ENCODE measurements around the gene NPHS2.

The NPHS2 gene

DNA sequence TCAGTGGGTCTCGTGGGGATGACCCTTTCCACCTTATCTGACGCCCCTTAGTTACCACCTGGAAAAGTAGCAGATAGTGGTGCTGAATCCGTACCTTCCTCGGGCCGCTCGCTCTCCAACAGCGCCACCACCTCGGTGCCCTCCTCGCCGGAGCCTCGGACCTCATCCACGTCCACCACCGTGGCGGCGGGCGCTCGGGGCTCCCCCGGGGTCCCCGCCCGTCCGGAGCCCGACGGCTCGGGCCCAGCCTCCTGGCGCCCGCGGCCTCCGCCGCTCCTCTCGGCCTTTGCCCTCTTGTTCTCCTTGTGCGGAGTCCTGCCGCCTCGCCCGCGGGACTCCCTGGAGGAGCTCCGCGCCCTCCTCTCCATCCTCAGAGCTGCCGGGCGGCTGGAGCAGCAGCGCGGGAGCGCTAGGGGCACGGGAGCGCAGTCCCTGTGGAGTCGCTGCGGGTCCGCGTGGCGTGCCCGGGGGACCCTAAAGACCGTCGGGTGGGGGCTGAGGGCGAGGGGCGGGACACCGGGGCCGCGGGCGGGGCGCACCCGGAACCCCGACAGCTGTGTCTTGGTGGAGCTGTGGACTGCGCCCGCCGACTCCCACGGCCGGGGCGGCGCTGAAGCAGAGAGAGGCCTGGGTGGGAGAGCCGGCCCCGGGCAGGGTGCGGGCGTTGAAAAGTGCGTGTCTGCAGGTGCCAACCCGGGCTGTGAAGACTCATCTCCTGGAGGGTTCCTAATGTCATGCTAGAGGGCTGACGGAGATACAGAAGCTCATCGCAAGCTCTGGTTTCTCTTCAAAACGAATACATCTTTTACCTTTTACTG is at the start of gene NPHS2:
TSS of gene NPHS2 (minus strand) at position 452 of the 818 bp plus-strand sequence. CDS start at position 368, 84 bp downstream.
- peak; percentile 60 for DNase-seq (ENCODE audit: low spot score)

DNA sequence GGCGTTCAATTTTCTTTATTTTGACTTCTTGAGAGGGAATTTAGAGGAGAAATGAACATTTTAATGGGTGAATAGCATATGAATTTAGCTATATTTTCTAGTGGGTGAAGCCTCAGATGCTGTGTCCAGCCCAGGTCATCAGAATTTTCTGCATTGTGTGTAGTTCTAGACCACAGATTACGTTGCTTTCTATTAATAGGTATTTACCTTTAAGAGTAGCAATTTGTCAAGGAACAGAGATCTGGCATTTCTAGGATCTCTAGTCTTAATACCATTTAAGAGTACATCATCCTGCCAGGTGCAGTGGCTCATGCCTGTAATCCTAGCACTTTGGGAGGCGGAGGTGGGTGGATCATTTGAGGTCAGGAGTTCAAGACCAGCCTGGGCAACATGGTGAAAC is 36.6 kb upstream of the NPHS2 start:
- DNase-seq (ENCODE audit: low spot score): no peak

DNA sequence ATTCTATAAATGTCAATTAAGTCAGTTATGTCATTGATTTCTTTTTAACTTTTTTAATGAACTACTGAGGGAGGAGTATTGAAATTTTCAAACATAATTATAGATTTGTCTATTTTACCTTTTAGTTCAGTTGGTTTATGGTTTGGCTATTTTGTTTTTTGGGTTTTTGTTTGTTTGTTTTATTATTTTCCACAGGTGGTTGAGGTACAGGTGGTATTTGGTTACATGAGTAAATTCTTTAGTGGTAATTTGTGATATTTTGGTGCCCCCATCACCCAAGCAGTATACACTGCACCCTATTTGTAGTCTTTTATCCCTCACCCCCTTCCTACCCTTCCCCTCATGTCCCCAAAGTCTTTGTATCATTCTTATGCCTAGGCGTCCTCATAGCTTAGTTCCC is 25.3 kb upstream of the NPHS2 start:
- no peak for DNase-seq (ENCODE audit: low spot score)

DNA sequence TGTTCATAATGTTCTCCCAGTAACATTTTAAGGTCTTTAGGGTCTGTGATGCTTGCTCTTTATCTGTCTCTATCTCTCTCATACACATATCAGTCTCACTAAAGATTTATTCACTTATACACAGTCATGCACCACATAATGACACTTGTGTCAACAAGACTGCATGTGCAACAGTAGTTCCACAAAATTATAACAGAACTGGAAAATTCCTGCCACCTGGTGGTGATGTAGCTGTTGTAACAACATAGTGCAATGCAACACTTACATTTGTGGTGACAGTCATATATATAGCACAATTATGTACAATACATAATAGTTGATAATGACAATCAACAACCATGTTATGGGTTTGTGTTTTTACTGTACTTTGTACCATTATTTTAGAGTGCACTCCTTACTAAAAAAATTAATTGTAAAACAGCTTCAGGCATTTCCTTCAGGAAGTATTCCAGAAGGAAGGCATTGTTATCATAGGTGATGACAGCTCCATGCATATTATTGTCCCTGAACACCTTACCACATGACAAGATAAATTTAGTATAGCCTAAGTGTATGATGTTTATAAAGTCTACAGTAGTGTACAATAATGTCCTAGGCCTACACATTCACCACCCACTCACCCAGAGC is 24.0 kb upstream of the NPHS2 start:
- DNase-seq (ENCODE audit: low spot score): no peak

DNA sequence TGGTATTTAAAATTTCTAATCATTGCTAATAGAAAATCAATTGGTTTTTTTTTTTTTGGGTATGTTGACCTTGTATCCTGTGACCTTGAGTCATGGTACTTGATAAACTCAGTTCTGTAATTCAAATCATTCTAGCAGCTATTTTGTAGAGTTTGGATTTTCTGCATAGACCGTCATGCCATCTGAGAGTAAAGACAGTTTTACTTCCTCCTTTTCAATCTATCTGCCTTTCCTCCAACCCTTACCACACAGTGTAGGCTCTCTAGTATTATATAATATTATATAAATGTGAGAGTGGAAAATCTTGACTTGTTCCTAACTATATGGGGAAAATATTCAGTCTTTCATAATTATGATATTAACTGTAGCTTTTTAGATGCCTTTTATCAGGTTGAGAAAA is 22.9 kb upstream of the NPHS2 start:
- no peak for DNase-seq (ENCODE audit: low spot score)

DNA sequence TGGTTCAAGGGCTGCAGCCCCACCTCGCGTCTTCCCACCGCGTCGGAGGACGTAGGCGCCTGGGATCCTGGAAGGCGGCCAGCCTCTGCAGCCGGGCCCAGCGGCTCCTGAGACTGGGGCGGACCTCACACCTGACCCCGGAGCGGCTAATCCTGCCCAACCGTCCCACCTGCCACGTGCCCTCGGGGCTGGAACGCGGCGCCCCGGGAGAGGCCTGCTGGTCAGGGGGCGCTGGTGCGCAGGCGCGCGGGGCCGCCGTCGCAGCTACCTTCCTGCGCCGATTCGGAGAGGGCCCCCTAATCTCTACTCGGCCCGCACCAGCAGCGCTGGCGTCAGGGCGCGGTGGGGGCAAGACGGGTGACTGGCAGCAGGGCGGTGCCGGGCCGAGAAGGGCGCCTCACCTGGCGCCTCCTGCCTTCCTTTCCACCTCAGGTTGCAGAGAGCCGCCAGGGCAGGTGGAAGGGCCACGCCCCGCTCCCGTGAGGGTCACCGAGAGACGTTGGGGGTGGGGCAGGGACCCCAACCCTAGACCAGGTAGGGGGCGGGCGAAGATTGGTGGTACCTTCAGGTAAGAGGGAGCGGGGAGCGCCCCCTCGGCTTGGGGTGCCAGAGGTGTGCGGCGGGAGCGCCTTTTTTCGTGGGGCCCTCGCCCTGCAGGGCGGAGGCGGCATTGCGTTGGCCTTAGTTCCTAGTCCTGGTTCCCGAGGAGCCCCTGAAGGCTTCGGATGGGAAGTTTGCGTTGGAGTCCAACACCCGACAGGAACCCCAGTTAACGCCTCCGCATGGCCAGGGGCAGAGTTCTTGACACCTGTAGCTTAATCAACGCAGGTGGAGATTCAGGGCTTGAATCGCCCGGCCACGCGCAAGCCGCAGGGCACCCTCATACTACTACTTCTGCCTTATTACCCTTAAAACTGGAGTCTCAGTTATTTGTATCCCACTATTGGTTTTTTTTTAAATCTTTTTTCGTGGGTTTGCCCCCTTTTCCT is 16.1 kb upstream of the NPHS2 start, which contains the start of gene TDRD5:
TSS of gene TDRD5 (plus strand) at position 241 of the 989 bp plus-strand sequence. CDS start 784 bp downstream, outside the sequence.
- peak; percentile 77 for DNase-seq (ENCODE audit: low spot score)

DNA sequence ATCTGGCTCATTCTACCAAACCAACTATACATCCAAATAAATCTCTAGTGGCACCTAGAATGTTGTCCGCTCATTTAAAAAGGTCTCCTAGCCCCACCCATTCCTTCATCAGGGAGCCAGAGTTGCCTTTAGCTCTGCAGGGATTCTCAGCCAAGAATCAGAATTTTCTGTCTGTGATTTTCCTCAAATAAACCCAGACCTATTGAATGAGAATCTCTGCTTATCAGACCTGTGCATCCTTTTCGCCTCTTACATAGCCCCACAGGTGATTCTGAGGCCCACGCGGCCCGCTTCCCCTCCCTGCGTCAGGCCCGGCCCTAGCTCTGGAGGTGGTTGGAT is 15.5 kb upstream of the NPHS2 start:
- no peak for DNase-seq (ENCODE audit: low spot score)

DNA sequence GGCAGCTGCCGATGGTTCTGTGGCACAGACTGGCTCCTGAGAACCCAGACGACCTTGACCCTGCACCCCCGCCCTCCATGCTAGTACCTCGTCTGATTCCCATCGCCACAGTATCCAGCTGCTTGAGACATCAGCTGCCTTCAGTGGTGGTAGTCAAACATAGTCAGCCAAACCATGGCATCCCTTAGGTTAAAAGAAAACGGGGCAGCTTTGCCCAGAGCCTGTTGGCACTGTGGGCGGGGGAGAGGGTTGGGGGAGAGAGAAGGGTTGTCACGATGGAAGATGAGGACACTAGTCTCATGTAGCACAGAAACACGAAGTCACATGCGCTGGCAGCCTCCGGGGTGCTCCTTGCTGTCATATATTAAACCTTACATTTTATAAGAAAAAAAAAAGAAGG is 14.9 kb upstream of the NPHS2 start:
- no peak for DNase-seq (ENCODE audit: low spot score)

DNA sequence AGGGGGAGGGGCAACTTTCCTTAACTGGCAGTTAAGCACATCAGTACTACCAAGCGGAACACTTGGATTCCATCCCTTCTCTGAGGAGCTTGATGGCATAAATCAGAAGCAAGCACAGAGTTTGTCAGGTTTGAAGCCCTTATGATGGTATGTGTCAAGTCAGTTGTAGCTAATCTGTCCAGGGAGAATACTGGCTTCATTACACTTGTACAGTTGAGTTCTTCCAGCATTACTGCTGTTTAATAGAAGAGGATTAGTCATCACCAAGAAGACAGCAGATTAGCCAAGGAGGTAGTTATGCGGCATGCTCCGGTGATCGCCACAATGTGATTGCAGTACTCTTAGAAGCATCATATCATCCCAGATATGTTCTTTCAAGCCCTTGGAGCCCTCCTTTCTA is 13.8 kb upstream of the NPHS2 start:
- DNase-seq (ENCODE audit: low spot score): no peak

DNA sequence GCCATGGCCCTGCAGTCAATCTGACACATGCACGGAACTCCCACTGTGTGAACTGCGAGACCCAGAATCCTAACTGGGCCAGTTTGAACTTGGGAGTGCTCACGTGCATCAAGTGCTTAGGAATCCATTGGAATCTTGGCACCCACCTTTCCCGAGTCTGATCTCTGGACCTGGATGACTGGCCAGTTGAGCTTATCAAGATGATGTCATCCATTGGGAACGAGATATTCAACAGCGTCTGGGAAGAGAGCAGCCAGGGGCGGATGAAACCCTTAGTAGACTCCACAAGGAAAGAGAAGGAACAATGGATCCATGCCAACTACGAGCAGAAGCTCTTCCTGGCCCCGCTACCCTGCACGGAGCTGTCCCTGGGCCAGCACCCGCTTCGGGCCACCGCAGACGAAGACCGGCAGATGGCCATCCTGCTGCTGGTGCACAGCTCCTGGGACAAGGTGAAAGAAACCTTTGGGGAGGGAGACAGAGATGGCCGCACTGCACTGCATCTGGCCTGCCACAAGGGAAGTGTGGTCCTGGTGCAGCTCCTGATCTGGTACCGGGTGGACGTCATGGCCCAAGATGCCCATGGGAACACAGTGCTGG is 12.8 kb upstream of the NPHS2 start:
- no peak for DNase-seq (ENCODE audit: low spot score)

DNA sequence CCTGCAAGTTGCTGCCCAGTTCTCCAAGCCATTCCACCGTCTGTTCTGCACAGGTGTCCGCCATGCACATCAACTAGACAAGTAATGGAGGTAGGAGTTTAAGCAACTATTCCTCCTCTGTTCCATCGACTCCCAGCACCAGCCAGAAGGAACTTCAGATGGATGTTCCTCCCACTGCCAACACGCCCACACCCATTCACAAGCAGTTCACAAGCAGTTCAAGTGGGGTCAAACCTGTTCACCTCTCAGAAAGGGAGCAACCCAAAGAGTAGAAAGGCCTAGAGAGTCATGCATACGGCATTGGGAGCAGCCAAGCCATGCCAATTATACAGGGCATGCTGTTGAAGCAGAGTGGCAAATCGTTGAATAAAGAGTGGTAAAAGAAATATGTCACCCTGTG is 11.6 kb upstream of the NPHS2 start:
- DNase-seq (ENCODE audit: low spot score): no peak

DNA sequence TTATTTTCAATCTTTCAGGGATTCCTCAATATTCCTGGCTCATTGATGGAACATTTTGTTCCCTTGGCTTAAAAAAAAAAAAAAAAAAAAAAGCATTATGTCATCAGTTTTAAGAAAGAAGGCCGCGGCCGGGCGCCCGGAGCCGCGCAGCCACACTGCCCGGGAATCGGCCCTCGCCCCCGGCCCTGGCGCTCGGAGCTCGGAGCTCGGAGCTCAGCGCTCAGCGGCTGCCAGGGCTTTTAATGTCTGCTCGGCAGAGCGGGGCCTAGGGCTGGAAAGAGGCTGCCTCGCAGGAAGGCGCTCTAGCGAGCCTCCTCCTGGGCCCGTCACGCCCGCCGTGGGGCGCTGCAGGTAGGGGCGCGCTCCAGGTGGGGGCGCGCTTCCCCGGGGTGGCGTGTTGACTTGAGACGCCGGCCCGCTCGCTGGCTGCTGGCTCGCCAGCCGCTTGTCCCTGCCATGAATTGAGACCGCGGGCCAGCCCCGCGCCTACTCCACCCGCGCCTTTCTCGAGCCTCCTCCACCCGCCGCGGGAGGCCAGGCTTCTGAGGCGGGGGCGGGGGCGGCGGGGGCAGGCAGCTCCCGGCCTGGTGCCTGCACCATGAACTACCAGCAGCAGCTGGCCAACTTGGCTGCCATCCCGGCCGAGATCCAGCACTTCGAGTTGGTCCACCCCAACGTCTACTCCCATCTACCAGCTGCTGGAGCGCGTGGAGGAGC is 10.5 kb upstream of the NPHS2 start:
- no peak for DNase-seq (ENCODE audit: low spot score)

DNA sequence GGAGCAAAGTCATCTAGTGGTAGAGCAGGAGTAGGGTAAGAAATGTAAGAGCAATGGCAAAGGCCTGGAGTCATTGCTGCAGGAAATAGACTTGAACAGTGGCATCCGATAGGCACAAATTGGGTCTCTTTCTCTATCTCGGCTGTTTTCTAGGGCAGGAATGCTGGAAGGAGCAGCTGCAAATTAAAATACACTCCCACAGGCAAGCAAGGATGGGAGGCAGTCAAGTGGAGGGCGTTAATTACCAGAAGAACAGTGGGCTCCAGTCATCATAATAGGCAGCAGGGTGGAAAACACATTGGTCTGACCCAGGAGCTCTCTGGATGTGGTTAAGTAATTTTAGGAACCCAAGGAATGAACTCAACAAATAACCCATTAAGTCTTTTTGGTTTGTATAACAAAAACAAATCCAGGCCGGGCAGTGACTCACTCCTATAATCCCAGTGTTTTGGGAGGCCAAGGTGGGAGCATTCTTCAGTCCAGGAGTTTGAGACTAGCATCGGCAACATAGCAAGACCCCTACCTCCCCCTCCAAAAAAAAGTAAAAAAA is 8.1 kb upstream of the NPHS2 start:
- no peak for DNase-seq (ENCODE audit: low spot score)

DNA sequence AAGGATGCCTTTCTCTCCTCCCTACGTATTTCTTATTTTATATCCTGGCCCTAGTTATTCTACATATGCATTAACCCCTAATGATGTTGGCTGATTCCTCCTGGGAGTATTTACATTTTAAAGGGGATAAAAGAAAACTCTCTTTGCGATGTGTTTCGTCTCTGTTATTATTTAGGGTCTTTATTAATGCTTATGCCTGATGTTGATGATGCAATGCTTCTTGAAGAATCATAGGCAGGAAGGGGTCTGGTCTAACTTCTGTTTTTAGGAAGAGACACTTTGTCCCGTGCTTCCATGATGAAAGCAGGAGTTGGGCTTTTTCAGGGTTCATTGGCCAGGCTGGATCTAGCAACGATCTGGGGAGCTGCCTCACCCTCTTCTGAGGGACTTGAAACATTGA is 761 bp upstream of the NPHS2 start:
- DNase-seq (ENCODE audit: low spot score): no peak

DNA sequence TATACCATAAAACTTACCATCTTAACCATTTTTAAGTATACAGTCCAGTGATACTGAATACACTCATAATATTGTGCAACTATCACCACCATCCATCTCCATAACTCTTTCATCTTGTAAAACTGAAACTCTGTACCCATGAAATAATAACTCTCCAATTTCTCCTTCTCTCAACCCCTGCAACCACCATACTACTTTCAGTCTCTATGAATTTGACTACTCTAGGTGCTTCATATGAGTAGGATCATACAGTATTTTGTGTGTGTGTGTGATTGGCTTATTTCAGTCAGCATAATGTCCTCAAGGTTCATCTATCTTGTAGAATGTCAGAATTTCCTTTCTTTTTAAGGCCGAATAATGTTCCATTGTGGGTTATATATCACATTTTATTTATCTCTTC is 17.7 kb downstream of the NPHS2 start:
- no peak for DNase-seq (ENCODE audit: low spot score)

DNA sequence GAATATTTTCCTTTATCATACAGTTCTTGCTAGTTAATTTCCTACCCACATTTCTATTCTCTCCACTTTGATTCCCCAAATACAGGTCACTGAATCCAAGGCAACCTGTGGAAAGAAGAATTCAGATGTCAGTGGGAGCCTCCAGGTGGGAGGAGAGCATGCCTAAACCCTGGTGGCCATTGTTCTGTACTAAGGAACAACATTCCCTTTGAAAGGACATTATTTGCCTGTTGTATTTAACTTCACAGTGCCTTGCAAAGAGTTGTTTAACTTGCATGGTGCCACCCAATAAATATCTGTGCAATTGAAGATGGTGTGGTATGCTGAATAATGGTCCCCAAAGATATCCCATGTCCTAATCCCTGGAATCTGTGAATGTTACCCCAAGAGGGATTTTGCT is 21.3 kb downstream of the NPHS2 start:
- no peak for DNase-seq (ENCODE audit: low spot score)

DNA sequence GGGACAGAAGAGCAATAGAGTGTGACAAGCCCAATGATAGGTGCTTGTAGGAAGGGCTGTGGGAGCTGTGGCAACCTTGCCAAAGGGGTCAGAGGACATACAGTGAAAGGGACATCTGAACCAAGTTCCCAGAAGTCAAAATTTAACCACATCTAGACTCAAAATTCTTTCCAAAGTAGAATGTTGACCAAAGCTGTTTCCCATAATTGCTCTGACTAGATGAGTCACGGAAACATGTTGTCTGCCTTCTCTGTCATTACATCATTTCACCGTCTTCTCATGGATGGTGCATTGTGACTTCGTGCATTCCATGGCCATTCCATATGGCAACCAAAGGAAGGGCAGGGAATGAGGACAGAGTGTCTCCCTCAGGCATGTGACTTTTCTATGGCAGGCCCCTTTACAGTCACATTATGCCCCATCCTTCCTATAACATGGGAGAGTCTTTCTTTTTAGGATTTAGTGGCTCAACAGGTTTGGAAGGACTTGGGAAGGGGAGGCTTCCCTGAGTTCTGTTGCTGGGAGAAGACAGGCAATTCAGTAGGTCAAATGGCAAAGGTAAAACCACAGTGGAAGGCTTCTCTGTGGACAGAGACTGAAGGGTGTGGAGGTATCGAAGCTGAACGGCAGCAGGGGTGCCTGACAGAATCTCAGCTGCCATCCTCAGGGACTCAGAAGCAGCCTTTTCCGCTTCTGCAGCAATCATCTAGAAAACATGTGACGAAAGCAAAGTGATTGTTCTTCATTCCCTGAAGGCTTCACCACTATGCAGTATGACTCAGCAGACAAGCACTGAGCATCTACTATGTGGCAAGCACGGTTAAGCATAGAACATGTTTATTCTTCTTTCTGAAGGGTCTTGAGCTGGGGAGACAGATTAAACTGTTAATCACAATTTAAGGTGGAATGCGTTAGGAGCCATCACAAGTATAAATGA is 24.7 kb downstream of the NPHS2 start:
- no peak for DNase-seq (ENCODE audit: low spot score)

DNA sequence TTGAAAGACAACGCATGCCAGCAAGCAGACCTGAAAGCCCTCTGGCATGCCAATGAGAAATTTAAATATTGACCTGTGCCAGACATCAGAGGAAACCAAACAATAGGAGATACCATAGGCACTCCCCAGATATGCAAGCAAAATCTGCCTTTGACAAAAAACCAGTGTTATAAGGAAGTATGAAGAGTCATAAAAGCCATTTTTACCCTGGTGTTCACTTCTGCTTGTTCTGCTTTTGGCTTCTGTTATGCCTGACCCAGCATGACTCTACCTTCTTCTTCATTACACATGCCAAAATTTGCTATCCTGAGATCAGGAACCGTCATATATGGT is 26.4 kb downstream of the NPHS2 start:
- no peak for DNase-seq (ENCODE audit: low spot score)

DNA sequence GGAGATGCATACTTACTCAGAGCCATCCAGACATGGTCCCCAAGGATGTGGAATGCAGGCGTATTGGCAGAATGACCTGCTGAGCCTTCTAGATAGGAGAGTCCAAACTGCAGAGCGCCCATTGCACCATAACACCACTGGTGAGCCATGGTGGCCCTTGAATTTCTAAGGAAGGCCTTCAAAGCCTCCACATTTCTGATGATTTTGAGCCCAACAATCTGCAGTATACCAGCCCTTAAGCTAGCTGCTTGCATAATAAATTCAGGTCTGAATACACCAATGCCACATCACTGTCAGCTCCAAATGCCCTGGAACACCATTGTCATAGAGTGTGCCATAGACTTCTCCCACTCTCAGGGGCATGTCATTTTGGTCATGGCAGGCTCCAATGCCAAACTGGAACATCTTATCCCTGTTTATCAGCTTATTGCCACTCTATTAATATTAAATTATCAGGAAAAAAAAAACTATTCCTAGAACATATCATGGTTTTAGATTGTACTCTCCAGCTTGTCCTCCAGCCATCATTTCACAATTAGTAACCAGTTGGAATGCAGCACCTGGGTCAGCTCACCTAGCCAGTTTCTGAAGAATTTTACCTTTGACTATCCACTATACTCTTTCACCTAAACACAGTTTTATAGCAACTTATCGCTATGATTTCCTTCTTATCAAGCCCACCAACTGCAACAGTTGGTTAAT is 26.9 kb downstream of the NPHS2 start:
- no peak for DNase-seq (ENCODE audit: low spot score)

Measured in D341Med (cell line).